OCI-LY1 (cell line): Measurements from ENCODE around the gene GNRHR.

Experiments
- EZH2 ChIP-seq: fragments of 200-600 bp; sonication (generic), shearing (Covaris generic); IDR thresholded peaks from 2 replicates; pipeline ENCODE4 v1.8.0; 2017; ENCODE audit warnings: borderline replicate concordance, mixed run types, mild to moderate bottlenecking, antibody characterized with exemption, low read length, moderate library complexity, mixed read lengths
- TF ChIP-seq, protein P1 (sequence below): fragments of 200-600 bp; sonication (generic), shearing (Covaris generic); IDR thresholded peaks from 2 replicates; pipeline ENCODE4 v1.5.1; 2017; ENCODE audit warnings: mild to moderate bottlenecking, antibody characterized with exemption, low read length, moderate library complexity, mixed read lengths

DNA sequence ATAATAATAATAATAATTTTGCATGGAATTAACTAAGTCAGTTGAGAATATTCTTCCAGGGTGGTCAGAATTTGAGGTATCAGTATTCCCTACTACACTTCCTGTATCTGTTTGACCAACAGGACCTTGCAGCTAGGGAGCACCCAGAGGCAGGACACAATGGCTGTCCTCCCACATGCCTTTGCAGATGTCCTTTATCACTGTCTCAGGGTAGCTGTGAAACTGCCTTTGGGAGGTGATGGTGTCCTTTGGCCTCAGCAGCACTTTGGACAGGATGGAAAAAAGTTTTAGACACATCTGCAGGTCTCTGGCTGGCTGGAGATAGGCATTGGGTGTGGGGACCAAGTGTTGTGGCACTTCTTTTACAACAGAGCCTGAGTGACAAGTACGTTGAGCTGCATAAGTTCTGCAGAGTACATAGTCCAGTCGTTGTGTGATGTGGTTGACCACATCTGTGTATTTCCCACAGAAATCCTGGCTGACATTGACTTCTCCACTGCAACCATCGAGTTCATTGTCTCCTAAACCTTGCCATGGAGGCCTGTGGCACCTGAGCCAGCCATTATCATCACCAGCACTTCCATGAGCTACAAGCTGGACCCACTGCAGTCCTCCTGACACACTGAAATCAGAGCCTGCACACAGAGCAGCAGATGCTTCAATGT lies 34.1 kb downstream of the GNRHR start:
- TF ChIP-seq, protein P1, sequence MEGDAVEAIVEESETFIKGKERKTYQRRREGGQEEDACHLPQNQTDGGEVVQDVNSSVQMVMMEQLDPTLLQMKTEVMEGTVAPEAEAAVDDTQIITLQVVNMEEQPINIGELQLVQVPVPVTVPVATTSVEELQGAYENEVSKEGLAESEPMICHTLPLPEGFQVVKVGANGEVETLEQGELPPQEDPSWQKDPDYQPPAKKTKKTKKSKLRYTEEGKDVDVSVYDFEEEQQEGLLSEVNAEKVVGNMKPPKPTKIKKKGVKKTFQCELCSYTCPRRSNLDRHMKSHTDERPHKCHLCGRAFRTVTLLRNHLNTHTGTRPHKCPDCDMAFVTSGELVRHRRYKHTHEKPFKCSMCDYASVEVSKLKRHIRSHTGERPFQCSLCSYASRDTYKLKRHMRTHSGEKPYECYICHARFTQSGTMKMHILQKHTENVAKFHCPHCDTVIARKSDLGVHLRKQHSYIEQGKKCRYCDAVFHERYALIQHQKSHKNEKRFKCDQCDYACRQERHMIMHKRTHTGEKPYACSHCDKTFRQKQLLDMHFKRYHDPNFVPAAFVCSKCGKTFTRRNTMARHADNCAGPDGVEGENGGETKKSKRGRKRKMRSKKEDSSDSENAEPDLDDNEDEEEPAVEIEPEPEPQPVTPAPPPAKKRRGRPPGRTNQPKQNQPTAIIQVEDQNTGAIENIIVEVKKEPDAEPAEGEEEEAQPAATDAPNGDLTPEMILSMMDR: no peak
- no peak for TF ChIP-seq EZH2
